NCI-H2227 treated with DMSO at 0.1 percent for 48 hours (cell line): ENCODE results near the gene PLA2G2F.
"Not testable (repeated sequence)": the region's sequence is repeated elsewhere in the genome, so short reads cannot be mapped to it uniquely, and the experiment has no call there.

Source experiments
- DNase-seq: peaks from one replicate; lab custom pipeline; 2025; lab: John Stamatoyannopoulos, UW

Gene PLA2G2F

GRCh38 chr1:20114021-20114648 is 25.0 kb upstream of the PLA2G2F start:
- no peak for DNase-seq

- no peak for DNase-seq
Measured at GRCh38 chr1:20115479-20115878, 23.6 kb upstream of the PLA2G2F start.

- DNase-seq = no peak
Measured at GRCh38 chr1:20115916-20116315, 23.2 kb upstream of the PLA2G2F start.

- no peak for DNase-seq
Measured at GRCh38 chr1:20117236-20117635, 21.9 kb upstream of the PLA2G2F start.

- no peak for DNase-seq
Measured at GRCh38 chr1:20119347-20119746, 19.8 kb upstream of the PLA2G2F start, which contains the start of gene PLA2G2D. Gene PLA2G2D (minus strand): TSS chr1:20119536. CDS start chr1:20119498, 38 bp downstream.

- DNase-seq = no peak
Measured at GRCh38 chr1:20120796-20121195, 18.3 kb upstream of the PLA2G2F start.

GRCh38 chr1:20123722-20124455 is 15.2 kb upstream of the PLA2G2F start:
- no peak for DNase-seq

GRCh38 chr1:20124456-20125057 is 14.6 kb upstream of the PLA2G2F start:
- no peak for DNase-seq

- no peak for DNase-seq
Measured at GRCh38 chr1:20125100-20125499, 14.0 kb upstream of the PLA2G2F start.

- DNase-seq = no peak
Measured at GRCh38 chr1:20126041-20126805, 12.9 kb upstream of the PLA2G2F start.

GRCh38 chr1:20126806-20127440 is 12.2 kb upstream of the PLA2G2F start:
- DNase-seq = no peak

- not testable (repeated sequence) for DNase-seq
Measured at GRCh38 chr1:20130518-20130917, 8.6 kb upstream of the PLA2G2F start.

GRCh38 chr1:20134995-20135394 is 4.1 kb upstream of the PLA2G2F start:
- no peak for DNase-seq

GRCh38 chr1:20136249-20136648 is 2.9 kb upstream of the PLA2G2F start:
- DNase-seq = no peak

- DNase-seq = no peak
Measured at GRCh38 chr1:20137055-20137454, 2.1 kb upstream of the PLA2G2F start.

- DNase-seq = no peak
Measured at GRCh38 chr1:20137604-20138003, 1.5 kb upstream of the PLA2G2F start.

- DNase-seq = no peak
Measured at GRCh38 chr1:20138346-20138745, 777 bp upstream of the PLA2G2F start.

GRCh38 chr1:20139776-20140612 is 871 bp downstream of the PLA2G2F start:
- no peak for DNase-seq

- DNase-seq = no peak
Measured at GRCh38 chr1:20141001-20141400, 1.9 kb downstream of the PLA2G2F start.

GRCh38 chr1:20141466-20141865 is 2.3 kb downstream of the PLA2G2F start:
- no peak for DNase-seq
